Measurements from ENCODE around the gene MMP25.

DNA sequence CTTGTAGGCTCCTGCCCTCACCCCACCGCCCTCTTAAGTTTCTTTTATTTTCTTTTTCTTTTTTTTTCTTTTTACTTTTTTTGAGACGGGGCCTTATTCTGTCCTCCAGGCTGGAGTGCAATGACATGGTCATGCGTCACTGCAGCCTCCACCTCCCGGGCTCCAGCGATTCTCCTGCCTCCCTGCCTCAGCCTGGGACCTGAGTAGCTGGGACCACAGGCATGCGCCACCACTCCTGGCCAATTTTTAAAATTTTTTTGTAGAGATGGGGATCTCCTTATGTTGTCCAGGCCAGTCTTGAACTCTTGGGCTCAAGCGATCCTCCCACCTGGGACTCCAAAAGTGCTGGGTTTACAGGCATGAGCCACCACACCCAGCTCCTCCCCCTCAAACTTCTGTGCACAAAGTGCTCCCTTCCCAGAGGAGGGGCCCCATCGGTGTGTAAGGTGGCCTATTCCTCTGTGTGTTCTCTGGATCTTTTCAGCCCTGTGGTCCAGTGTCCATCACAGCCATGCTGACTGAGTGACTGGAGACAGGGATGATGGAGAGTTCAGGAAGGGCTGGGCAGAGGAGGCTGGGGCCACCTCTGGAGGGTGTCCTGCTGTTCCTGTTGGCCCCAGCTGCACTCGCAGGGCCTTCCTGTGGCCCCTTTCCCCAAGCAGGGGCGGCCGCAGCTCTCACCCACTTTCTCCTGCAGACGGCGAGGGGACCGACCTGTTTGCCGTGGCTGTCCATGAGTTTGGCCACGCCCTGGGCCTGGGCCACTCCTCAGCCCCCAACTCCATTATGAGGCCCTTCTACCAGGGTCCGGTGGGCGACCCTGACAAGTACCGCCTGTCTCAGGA is 10.2 kb downstream of the MMP25 start:
- TF ChIP-seq, protein P1, sequence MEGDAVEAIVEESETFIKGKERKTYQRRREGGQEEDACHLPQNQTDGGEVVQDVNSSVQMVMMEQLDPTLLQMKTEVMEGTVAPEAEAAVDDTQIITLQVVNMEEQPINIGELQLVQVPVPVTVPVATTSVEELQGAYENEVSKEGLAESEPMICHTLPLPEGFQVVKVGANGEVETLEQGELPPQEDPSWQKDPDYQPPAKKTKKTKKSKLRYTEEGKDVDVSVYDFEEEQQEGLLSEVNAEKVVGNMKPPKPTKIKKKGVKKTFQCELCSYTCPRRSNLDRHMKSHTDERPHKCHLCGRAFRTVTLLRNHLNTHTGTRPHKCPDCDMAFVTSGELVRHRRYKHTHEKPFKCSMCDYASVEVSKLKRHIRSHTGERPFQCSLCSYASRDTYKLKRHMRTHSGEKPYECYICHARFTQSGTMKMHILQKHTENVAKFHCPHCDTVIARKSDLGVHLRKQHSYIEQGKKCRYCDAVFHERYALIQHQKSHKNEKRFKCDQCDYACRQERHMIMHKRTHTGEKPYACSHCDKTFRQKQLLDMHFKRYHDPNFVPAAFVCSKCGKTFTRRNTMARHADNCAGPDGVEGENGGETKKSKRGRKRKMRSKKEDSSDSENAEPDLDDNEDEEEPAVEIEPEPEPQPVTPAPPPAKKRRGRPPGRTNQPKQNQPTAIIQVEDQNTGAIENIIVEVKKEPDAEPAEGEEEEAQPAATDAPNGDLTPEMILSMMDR (IDR thresholded peaks at IDR 0.05) = no peak
- TF ChIP-seq EZH2 (IDR thresholded peaks at IDR 0.05; ENCODE audit: borderline replicate concordance, insufficient read depth, low read depth, low read length, poor library complexity, severe bottlenecking) = no peak
